WTC11 (cell line): Measurements from ENCODE around the gene C19orf47. TPM values are rescaled to one million over a fixed set of nuclear protein-coding genes. Genes with fewer than 3 reads are reported as not detected.

Experiments
- ATAC-seq: fragments of 200-7000 bp; cut with Tn5 transposase; 2 replicates; pipeline ENCODE4 v1.10.0; 2021; ENCODE audit warnings: mild to moderate bottlenecking, moderate library complexity
- CTCF ChIA-PET: fragments of 300-600 bp; sonication (Branson Sonifier 250); formaldehyde crosslinking; loops from one replicate; lab custom pipeline; 2021; ENCODE audit warnings: antibody characterized with exemption; lab: Charles Lee
- POLR2A ChIA-PET: fragments of 350-600 bp; sonication (Branson Sonifier 250); formaldehyde crosslinking; loops from one replicate; lab custom pipeline; 2021; ENCODE audit warnings: antibody characterized with exemption; lab: Charles Lee
- DNase-seq: peaks from one replicate; pipeline ENCODE4 v3.0.0; 2021; ENCODE audit warnings: low spot score
- H3K27ac Mint-ChIP-seq: 2 replicates; pipeline ENCODE4 v1.8.0; 2021; ENCODE audit warnings: mixed read lengths
- H3K27me3 Mint-ChIP-seq: 2 replicates; pipeline ENCODE4 v1.8.0; 2021; ENCODE audit warnings: low read depth, mild to moderate bottlenecking, moderate library complexity, mixed read lengths
- H3K36me3 Mint-ChIP-seq: 2 replicates; pipeline ENCODE4 v1.8.0; 2021; ENCODE audit warnings: mixed read lengths
- H3K4me1 Mint-ChIP-seq: 2 replicates; pipeline ENCODE4 v1.8.0; 2022; ENCODE audit warnings: mixed read lengths
- H3K4me3 Mint-ChIP-seq: 2 replicates; pipeline ENCODE4 v1.8.0; 2021; ENCODE audit warnings: mild to moderate bottlenecking, moderate library complexity, mixed read lengths
- H3K9me3 Mint-ChIP-seq: 2 replicates; pipeline ENCODE4 v1.8.0; 2021; ENCODE audit warnings: mixed read lengths
- ATF2 ChIP-seq: sonication (generic); formaldehyde crosslinking; IDR thresholded peaks from 2 replicates; pipeline ENCODE4 v1.8.1; 2022; ENCODE audit warnings: low read depth, missing genetic modification reagents, borderline replicate concordance
- CTCF ChIP-seq: fragments of 200-600 bp; IDR thresholded peaks from 2 replicates; pipeline ENCODE4 v1.8.0; 2022; ENCODE audit warnings: antibody characterized with exemption
- E2F1 ChIP-seq: sonication (generic); formaldehyde crosslinking; IDR thresholded peaks from 2 replicates; pipeline ENCODE4 v1.8.0; 2022; ENCODE audit warnings: mild to moderate bottlenecking, missing genetic modification reagents
- ELF4 ChIP-seq: sonication (generic); formaldehyde crosslinking; IDR thresholded peaks from 2 replicates; pipeline ENCODE4 v1.8.1; 2022; ENCODE audit warnings: low read depth, mild to moderate bottlenecking, moderate library complexity, missing genetic modification reagents
- ESRRA ChIP-seq: sonication (generic); formaldehyde crosslinking; IDR thresholded peaks from 2 replicates; pipeline ENCODE4 v1.8.1; 2022; ENCODE audit warnings: mild to moderate bottlenecking, missing genetic modification reagents, borderline replicate concordance
- GABPB1 ChIP-seq: sonication (generic); formaldehyde crosslinking; IDR thresholded peaks from 2 replicates; pipeline ENCODE4 v1.8.1; 2023; ENCODE audit warnings: mild to moderate bottlenecking, missing genetic modification reagents
- KAT7 ChIP-seq: sonication (generic); formaldehyde crosslinking; IDR thresholded peaks from 2 replicates; pipeline ENCODE4 v1.8.1; 2023; ENCODE audit warnings: missing genetic modification reagents, mild to moderate bottlenecking, borderline replicate concordance
- MXD4 ChIP-seq: fragments of 250-450 bp; sonication (Bioruptor Pico); IDR thresholded peaks from 2 replicates; pipeline ENCODE4 v1.8.0; 2021; ENCODE audit warnings: mild to moderate bottlenecking, moderate library complexity, borderline replicate concordance
- NFATC4 ChIP-seq: fragments of 250-450 bp; sonication (Bioruptor Pico); IDR thresholded peaks from 2 replicates; pipeline ENCODE4 v1.9.0; 2021; ENCODE audit warnings: mild to moderate bottlenecking
- NR2C2 ChIP-seq: sonication (generic); formaldehyde crosslinking; IDR thresholded peaks from 2 replicates; pipeline ENCODE4 v1.8.0; 2022; ENCODE audit warnings: mild to moderate bottlenecking, missing genetic modification reagents
- RELA ChIP-seq: sonication (generic); formaldehyde crosslinking; IDR thresholded peaks from 2 replicates; pipeline ENCODE4 v1.8.1; 2022; ENCODE audit warnings: missing genetic modification reagents, mild to moderate bottlenecking, borderline replicate concordance
- RORB ChIP-seq: fragments of 250-450 bp; sonication (Bioruptor Pico); IDR thresholded peaks from 2 replicates; pipeline ENCODE4 v1.9.0; 2021; ENCODE audit warnings: mild to moderate bottlenecking
- SMAD4 ChIP-seq: sonication (generic); formaldehyde crosslinking; IDR thresholded peaks from 2 replicates; pipeline ENCODE4 v1.8.0; 2022; ENCODE audit warnings: mild to moderate bottlenecking, missing genetic modification reagents
- SP1 ChIP-seq: sonication (generic); formaldehyde crosslinking; conservative IDR thresholded peaks from 2 replicates; pipeline ENCODE4 v1.8.1; 2022; ENCODE audit warnings: missing genetic modification reagents
- TEAD1 ChIP-seq: sonication (generic); formaldehyde crosslinking; IDR thresholded peaks from 2 replicates; pipeline ENCODE4 v1.8.0; 2022; ENCODE audit warnings: mild to moderate bottlenecking, missing genetic modification reagents
- TEAD4 ChIP-seq: sonication (generic); formaldehyde crosslinking; IDR thresholded peaks from 2 replicates; pipeline ENCODE4 v1.8.0; 2022; ENCODE audit warnings: mild to moderate bottlenecking, missing genetic modification reagents
- ZMAT4 ChIP-seq: fragments of 250-450 bp; sonication (Bioruptor Pico); IDR thresholded peaks from 2 replicates; pipeline ENCODE4 v1.9.0; 2021; ENCODE audit warnings: mild to moderate bottlenecking
- ZNF232 ChIP-seq: sonication (generic); formaldehyde crosslinking; IDR thresholded peaks from 2 replicates; pipeline ENCODE4 v1.8.0; 2022; ENCODE audit warnings: mild to moderate bottlenecking, missing genetic modification reagents
- total RNA-seq: library from RNA; stranded (reverse); gene quantifications from 3 replicates; pipeline ENCODE4 v1.2.3, GENCODE V29; 2021
- TF ChIP-seq, protein P1 (sequence below): sonication (generic); formaldehyde crosslinking; IDR thresholded peaks from 2 replicates; pipeline ENCODE4 v1.8.1; 2023; ENCODE audit warnings: mild to moderate bottlenecking, moderate library complexity, missing genetic modification reagents
- TF ChIP-seq, protein P2 (sequence below): sonication (generic); formaldehyde crosslinking; IDR thresholded peaks from 2 replicates; pipeline ENCODE4 v1.8.1; 2022; ENCODE audit warnings: low read depth, mild to moderate bottlenecking, moderate library complexity, missing genetic modification reagents, borderline replicate concordance
- TF ChIP-seq, protein P3 (sequence below): sonication (generic); formaldehyde crosslinking; IDR thresholded peaks from 2 replicates; pipeline ENCODE4 v1.8.1; 2023; ENCODE audit warnings: mild to moderate bottlenecking, missing genetic modification reagents
- TF ChIP-seq, protein P4 (sequence below): fragments of 250-450 bp; sonication (Bioruptor Pico); conservative IDR thresholded peaks from 2 replicates; pipeline ENCODE4 v1.9.0; 2021; ENCODE audit warnings: mild to moderate bottlenecking

The C19orf47 gene
- total RNA-seq, 1 experiment from 2014 or later = 15.6 TPM

- POLR2A ChIA-PET = no interaction called here
- ATAC-seq = no peak
- TF ChIP-seq TEAD4 (CRISPR knock-in tag) (no peak), ELF4 (CRISPR knock-in tag) (no peak), SP1 (CRISPR knock-in tag) (no peak)
- Mint-ChIP-seq H3K4me3 (no peak overlapping the region), H3K36me3 (peaks cover 46% of the 10 kb centered on the region), H3K27ac (no peak overlapping the region), H3K4me1 (no peaks in the 10 kb centered on the region), H3K9me3 (no peaks in the 10 kb centered on the region), H3K27me3 (no peaks in the 10 kb centered on the region)
- no peak for DNase-seq
- CTCF ChIA-PET = interaction anchor here (0.9 kb wide), 1 partner anchor 9 kb away, joined by 3 read pairs; no protein-coding TSS in a partner anchor
Observed at GRCh38 chr19:40326201-40326600, 22.0 kb downstream of the C19orf47 start.

DNA sequence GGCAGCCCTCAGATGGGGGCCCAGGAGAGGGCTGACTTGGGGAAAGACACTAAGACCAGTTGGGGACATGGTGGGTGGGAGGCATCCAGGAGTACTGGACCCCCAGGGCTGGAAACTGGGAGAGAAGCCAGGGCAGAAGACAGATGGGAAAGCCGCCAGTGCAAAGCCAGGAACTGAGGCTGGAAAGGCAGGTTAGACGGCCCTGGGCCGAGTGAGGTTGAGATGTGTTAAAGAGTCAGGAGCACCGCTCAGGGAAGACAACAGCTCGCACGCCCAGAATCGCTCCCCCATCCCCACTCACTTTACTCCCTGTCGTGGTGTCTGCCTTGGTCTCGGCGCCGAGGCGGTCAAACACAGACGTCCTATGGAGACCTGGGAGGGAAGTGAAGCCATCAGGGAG, 24.5 kb downstream of the C19orf47 start:
- Mint-ChIP-seq H3K27ac (no peak overlapping the region), H3K9me3 (no peaks in the 10 kb centered on the region), H3K27me3 (no peaks in the 10 kb centered on the region), H3K36me3 (peaks cover 38% of the 10 kb centered on the region), H3K4me1 (no peaks in the 10 kb centered on the region), H3K4me3 (no peak overlapping the region)
- CTCF ChIA-PET = interaction anchor here (1.6 kb wide), 1 partner anchor 18 kb away, joined by 3 read pairs; no protein-coding TSS in a partner anchor
- ATAC-seq (no peak), DNase-seq (no peak)
- TF ChIP-seq RORB (no peak), KAT7 (CRISPR knock-in tag) (no peak), SMAD4 (CRISPR knock-in tag) (no peak), ZNF232 (CRISPR knock-in tag) (no peak), TEAD1 (CRISPR knock-in tag) (no peak), RELA (CRISPR knock-in tag) (no peak), ZMAT4 (CRISPR knock-in tag) (no peak), MXD4 (CRISPR knock-in tag) (no peak), CTCF (no peak), E2F1 (no peak), NFATC4 (CRISPR knock-in tag) (no peak), ATF2 (CRISPR knock-in tag) (no peak), ESRRA (CRISPR knock-in tag) (no peak), NR2C2 (CRISPR knock-in tag) (no peak), GABPB1 (no peak), ELF4 (CRISPR knock-in tag) (no peak)
- TF ChIP-seq, protein P1, sequence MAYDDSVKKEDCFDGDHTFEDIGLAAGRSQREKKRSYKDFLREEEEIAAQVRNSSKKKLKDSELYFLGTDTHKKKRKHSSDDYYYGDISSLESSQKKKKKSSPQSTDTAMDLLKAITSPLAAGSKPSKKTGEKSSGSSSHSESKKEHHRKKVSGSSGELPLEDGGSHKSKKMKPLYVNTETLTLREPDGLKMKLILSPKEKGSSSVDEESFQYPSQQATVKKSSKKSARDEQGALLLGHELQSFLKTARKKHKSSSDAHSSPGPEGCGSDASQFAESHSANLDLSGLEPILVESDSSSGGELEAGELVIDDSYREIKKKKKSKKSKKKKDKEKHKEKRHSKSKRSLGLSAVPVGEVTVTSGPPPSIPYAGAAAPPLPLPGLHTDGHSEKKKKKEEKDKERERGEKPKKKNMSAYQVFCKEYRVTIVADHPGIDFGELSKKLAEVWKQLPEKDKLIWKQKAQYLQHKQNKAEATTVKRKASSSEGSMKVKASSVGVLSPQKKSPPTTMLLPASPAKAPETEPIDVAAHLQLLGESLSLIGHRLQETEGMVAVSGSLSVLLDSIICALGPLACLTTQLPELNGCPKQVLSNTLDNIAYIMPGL = no peak
- TF ChIP-seq, protein P2, sequence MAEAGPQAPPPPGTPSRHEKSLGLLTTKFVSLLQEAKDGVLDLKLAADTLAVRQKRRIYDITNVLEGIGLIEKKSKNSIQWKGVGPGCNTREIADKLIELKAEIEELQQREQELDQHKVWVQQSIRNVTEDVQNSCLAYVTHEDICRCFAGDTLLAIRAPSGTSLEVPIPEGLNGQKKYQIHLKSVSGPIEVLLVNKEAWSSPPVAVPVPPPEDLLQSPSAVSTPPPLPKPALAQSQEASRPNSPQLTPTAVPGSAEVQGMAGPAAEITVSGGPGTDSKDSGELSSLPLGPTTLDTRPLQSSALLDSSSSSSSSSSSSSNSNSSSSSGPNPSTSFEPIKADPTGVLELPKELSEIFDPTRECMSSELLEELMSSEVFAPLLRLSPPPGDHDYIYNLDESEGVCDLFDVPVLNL (CRISPR knock-in tag) = no peak
- TF ChIP-seq, protein P3, sequence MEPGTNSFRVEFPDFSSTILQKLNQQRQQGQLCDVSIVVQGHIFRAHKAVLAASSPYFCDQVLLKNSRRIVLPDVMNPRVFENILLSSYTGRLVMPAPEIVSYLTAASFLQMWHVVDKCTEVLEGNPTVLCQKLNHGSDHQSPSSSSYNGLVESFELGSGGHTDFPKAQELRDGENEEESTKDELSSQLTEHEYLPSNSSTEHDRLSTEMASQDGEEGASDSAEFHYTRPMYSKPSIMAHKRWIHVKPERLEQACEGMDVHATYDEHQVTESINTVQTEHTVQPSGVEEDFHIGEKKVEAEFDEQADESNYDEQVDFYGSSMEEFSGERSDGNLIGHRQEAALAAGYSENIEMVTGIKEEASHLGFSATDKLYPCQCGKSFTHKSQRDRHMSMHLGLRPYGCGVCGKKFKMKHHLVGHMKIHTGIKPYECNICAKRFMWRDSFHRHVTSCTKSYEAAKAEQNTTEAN (CRISPR knock-in tag) = no peak
- TF ChIP-seq, protein P4, sequence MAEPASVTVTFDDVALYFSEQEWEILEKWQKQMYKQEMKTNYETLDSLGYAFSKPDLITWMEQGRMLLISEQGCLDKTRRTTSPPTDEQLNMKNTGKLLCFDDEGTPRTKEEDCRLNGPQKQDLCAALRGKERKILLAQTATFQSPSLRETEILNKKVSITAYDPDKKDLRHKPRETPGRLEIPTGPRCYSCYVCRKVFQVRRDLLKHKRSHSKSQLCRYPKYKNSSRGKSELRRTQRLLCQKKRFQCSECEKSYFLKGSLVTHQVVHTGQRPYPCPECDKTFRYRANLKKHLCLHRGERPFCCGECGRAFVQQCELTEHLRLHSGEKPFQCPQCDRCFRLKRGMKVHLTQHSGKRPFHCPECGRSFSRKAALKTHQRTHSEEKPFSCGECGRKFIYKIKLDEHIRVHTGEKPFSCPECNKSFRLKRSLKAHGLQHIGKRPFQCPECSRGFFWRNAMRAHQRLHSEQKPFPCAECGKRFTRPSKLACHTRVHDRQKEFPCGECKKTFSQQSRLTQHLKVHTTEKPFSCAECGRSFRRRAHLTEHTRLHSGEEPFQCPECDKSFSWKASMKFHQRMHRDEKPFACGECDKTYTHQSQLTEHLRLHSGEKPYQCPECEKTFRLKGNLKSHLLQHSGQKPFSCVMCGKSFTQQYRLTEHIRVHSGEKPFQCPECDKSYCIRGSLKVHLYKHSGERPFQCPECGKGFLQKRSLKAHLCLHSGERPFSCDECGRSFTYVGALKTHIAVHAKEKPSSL = no peak
- POLR2A ChIA-PET = no interaction called here
